Muscle layer of colon (tissue), 2 donors: ENCODE data around the gene HSPA1L.
"Not testable (repeated sequence)": the region's sequence is repeated elsewhere in the genome, so short reads cannot be mapped to it uniquely, and the experiment has no call there.

Experiments
- H3K27ac ChIP-seq: one replicate; pipeline ENCODE4 v1.7.0; 2013; ENCODE audit warnings: low read depth, mild to moderate bottlenecking, low read length, moderate library complexity
- H3K27me3 ChIP-seq, 2 donors: one replicate each; pipeline ENCODE4 v1.7.0; 2013; ENCODE audit warnings: low read length in 2 of 2, mild to moderate bottlenecking in 2 of 2; ENCODE audit not compliant: insufficient read depth in 2 of 2, control insufficient read depth in 1 of 2
- H3K36me3 ChIP-seq: one replicate; pipeline ENCODE4 v1.7.0; 2013; ENCODE audit warnings: mild to moderate bottlenecking, low read length; ENCODE audit not compliant: insufficient read depth
- H3K4me1 ChIP-seq: one replicate; pipeline ENCODE4 v1.7.0; 2013; ENCODE audit warnings: mild to moderate bottlenecking, low read length; ENCODE audit not compliant: insufficient read depth
- H3K4me3 ChIP-seq, 2 donors: one replicate each; pipeline ENCODE4 v1.7.0; 2013; ENCODE audit warnings: low read length in 2 of 2, low read depth in 1 of 2, mild to moderate bottlenecking in 1 of 2, moderate library complexity in 1 of 2
- H3K9ac ChIP-seq: one replicate; pipeline ENCODE4 v1.7.0; 2013; ENCODE audit warnings: low read length
- H3K9me3 ChIP-seq: one replicate; pipeline ENCODE4 v1.7.0; 2013; ENCODE audit warnings: mild to moderate bottlenecking, low read length
- donor health status: abdominal sarcoma.
- donor health status: Adenocarcinoma of cecum.

Gene HSPA1L

DNA sequence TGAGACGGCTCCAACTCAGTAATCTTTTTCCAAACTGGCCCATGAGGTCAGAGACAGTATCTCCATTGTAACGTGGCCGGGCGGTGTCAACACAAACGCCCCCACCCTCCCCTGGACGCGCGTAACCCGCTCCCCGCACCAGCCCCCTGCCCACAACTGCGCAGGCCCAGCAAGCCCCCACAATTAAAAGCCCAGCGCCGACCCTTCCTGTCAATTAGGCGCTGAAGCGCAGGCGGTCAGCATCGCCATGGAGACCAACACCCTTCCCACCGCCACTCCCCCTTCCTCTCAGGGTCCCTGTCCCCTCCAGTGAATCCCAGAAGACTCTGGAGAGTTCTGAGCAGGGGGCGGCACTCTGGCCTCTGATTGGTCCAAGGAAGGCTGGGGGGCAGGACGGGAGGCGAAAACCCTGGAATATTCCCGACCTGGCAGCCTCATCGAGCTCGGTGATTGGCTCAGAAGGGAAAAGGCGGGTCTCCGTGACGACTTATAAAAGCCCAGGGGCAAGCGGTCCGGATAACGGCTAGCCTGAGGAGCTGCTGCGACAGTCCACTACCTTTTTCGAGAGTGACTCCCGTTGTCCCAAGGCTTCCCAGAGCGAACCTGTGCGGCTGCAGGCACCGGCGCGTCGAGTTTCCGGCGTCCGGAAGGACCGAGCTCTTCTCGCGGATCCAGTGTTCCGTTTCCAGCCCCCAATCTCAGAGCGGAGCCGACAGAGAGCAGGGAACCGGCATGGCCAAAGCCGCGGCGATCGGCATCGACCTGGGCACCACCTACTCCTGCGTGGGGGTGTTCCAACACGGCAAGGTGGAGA is at the start of gene HSPA1L, which contains the start of gene HSPA1A:
Gene HSPA1L, minus strand, starts transcription at position 259 of the 814 bp plus-strand sequence. CDS start 3,311 bp downstream, outside the sequence.
Gene HSPA1A, plus strand, starts transcription at position 519 of the 814 bp plus-strand sequence. Its CDS starts 214 bp downstream, at position 733.
- Histone ChIP-seq H3K4me1 (peaks cover 28% of the 10 kb centered on the region), H3K27ac (peak within 1 kb of the TSS; percentile 88), H3K9ac (peak within 1 kb of the TSS; percentile 76), H3K27me3 (no peaks in the 10 kb centered on the region), H3K36me3 (no peaks in the 10 kb centered on the region), H3K9me3 (no peaks in the 10 kb centered on the region), H3K4me3 (peak within 1 kb of the TSS; percentile 67 to 75)

GRCh38 chr6:31864818-31865204 is 49.7 kb upstream of the HSPA1L start:
- H3K27me3 ChIP-seq: no peaks in the 10 kb centered on the region
- H3K9ac ChIP-seq: no peak overlapping the region
- no peaks in the 10 kb centered on the region for H3K9me3 ChIP-seq
- H3K36me3 ChIP-seq: peaks cover 13% of the 10 kb centered on the region
- H3K4me3 ChIP-seq: no peak overlapping the region
- peaks cover 17% of the 10 kb centered on the region for H3K4me1 ChIP-seq
- H3K27ac ChIP-seq: no peak overlapping the region

DNA sequence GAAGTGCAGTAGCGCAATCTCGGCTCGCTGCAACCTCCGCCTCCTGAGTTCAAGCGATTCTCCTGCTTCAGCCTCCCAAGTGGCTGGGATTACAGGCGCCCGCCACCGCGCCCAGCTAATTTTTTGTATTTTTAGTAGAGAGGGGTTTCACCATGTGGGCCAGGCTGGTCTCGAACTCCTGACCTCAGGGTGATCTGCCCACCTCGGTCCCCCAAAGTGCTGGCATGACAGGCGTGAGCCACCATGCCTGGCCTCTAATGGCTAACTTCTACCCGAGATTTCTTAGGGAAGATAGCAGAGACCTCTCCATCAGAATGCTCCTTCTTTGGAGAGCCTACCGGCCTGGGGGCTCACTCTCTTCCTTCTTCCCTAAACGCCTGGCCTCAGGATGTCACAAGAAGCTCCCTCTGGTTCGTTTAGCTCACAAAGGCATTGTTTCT is 49.1 kb upstream of the HSPA1L start:
- not testable (repeated sequence) for H3K27me3 ChIP-seq, H3K9me3 ChIP-seq, H3K9ac ChIP-seq
- peaks cover 17% of the 10 kb centered on the region for H3K4me1 ChIP-seq
- H3K36me3 ChIP-seq: peaks cover 19% of the 10 kb centered on the region
- H3K27ac ChIP-seq: peak overlapping the region; percentile 65
- peak overlapping the region; percentile 65 to 69 for H3K4me3 ChIP-seq

GRCh38 chr6:31862344-31863235 is 47.5 kb upstream of the HSPA1L start, which contains the start of gene NEU1:
TSS of gene NEU1 (minus strand) at chr6:31862821. CDS start at chr6:31862776, 45 bp downstream.
- peak within 1 kb of the TSS; percentile 65 to 72 for H3K4me3 ChIP-seq
- no peaks in the 10 kb centered on the region for H3K9me3 ChIP-seq
- H3K36me3 ChIP-seq: peaks cover 25% of the 10 kb centered on the region
- H3K27me3 ChIP-seq: no peaks in the 10 kb centered on the region
- peaks cover 17% of the 10 kb centered on the region for H3K4me1 ChIP-seq
- peak within 1 kb of the TSS; percentile 78 for H3K9ac ChIP-seq
- peak within 1 kb of the TSS; percentile 75 for H3K27ac ChIP-seq

DNA sequence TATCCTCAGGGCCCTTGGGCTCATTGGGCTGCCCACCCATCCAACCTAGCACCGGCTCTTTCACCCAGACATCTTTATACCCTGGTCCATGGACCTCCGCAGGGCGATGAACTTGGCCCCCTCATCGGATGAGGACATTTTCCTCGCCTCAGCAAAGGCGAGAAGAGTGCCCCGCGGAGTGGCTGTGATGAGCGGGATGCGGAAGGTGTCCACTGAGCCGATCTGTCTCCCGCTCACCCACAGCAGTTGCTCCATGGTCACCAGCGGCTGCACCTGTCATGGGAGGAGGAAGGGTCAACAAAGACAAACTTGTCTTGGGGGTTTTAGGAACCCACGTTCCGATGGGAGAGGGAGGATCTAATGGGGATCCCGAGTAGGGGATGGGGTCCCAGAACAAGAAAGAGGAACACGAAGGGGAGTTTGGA is 46.8 kb upstream of the HSPA1L start:
- Histone ChIP-seq H3K27me3 (no peaks in the 10 kb centered on the region), H3K4me1 (peaks cover 17% of the 10 kb centered on the region), H3K9me3 (no peaks in the 10 kb centered on the region), H3K27ac (peak overlapping the region; percentile 75), H3K36me3 (peaks cover 29% of the 10 kb centered on the region), H3K9ac (peak overlapping the region; percentile 78), H3K4me3 (peak overlapping the region; percentile 63 to 72)

DNA sequence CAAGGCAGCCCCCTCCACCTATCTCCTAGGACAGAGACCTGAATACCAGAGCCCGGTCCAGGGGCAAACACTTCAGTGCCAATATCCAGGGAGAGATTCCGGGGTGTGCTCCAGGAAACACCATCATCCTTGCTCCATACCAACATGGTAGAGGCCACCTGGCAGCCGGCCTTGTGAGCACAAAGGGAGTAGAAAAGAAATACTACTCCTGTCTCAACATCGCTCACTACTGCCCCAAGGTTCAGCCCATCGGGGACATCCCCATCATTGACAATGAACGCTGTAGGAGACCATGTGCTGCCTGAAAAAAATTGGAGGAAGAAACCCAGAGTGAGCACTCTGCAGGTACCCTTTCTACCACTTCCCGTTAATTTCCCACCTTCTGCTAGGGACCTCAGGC is 46.1 kb upstream of the HSPA1L start:
- Histone ChIP-seq H3K9ac (no peak overlapping the region), H3K4me3 (no peak overlapping the region), H3K27ac (no peak overlapping the region), H3K36me3 (peaks cover 29% of the 10 kb centered on the region), H3K9me3 (no peaks in the 10 kb centered on the region), H3K27me3 (no peaks in the 10 kb centered on the region), H3K4me1 (peaks cover 17% of the 10 kb centered on the region)

GRCh38 chr6:31860349-31860748 is 45.3 kb upstream of the HSPA1L start:
- Histone ChIP-seq H3K9me3 (no peaks in the 10 kb centered on the region), H3K36me3 (peaks cover 29% of the 10 kb centered on the region)

GRCh38 chr6:31859923-31860322 is 44.8 kb upstream of the HSPA1L start:
- H3K4me1 ChIP-seq: peaks cover 17% of the 10 kb centered on the region
- no peak overlapping the region for H3K27ac ChIP-seq
- H3K9ac ChIP-seq: no peak overlapping the region
- H3K27me3 ChIP-seq: no peaks in the 10 kb centered on the region
- H3K4me3 ChIP-seq: no peak overlapping the region
- H3K36me3 ChIP-seq: peaks cover 29% of the 10 kb centered on the region
- no peaks in the 10 kb centered on the region for H3K9me3 ChIP-seq

More at GRCh38 chr6:31860349-31860748, 45.3 kb upstream of the HSPA1L start:
- Histone ChIP-seq H3K4me3 (no peak overlapping the region), H3K27ac (no peak overlapping the region), H3K27me3 (no peaks in the 10 kb centered on the region), H3K4me1 (peaks cover 17% of the 10 kb centered on the region), H3K9ac (no peak overlapping the region)

DNA sequence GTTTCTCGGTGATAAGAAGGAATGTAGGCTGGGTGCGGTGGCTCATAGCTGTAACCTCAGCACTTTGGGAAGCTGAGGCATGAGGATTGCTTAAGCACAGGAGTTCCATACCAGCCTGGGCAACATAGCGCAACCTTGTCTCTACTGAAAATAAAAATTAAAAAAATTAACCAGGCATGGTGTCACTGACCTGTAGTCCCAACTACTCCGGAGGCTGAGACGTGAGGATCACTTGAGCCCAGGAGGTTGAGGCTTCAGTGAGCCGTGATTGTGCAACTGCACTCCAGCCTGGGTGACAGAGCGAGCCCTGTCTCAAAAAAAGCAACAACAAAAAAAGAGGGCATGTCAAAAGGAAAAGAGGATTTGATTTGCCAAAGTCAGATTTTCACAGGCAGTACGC is 43.6 kb upstream of the HSPA1L start:
- Histone ChIP-seq H3K4me1 (peaks cover 11% of the 10 kb centered on the region), H3K4me3 (no peak overlapping the region), H3K36me3 (peaks cover 29% of the 10 kb centered on the region), H3K27me3 (no peaks in the 10 kb centered on the region), H3K9me3 (no peaks in the 10 kb centered on the region), H3K27ac (no peak overlapping the region), H3K9ac (no peak overlapping the region)

- not testable (repeated sequence) for H3K9ac ChIP-seq, H3K27ac ChIP-seq, H3K4me3 ChIP-seq, H3K27me3 ChIP-seq, H3K9me3 ChIP-seq
- Histone ChIP-seq H3K36me3 (peaks cover 29% of the 10 kb centered on the region), H3K4me1 (peaks cover 11% of the 10 kb centered on the region)
These were observed 42.7 kb upstream of the HSPA1L start for GRCh38 chr6:31857774-31858173.
